ENCODE results near the gene GRAMD1B. TPM values are rescaled to one million over a fixed set of nuclear protein-coding genes. Genes with fewer than 3 reads are reported as not detected.

Gene GRAMD1B
- polyA plus RNA-seq, 3 donors: 3.2 to 13.9 (median 3.3) TPM

DNA sequence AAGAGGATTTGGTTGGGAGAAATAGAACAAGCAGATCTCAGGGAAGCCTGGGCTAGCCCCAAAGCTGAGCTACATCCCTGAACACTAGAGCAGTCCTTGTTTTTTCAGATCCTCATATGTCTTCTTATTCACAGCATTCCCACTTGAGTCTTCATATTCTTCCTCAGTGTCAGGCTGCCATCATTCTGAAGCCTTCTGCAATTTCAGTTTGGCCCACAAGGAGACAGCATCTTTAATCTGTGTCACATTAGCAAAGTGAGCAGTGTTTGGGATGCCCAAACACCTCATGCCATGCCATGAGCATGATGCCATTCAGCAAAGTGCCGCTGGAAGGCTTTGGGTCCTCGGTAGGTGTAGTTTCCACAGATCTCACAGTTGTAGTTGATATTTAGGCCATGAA lies 167.8 kb downstream of the GRAMD1B start:
- Mint-ChIP-seq H3K4me3 (no peak overlapping the region), H3K4me1 (no peaks in the 10 kb centered on the region), H3K9me3 (no peaks in the 10 kb centered on the region), H3K36me3 (peaks cover 68 to 82% of the 10 kb centered on the region in 2 donors), H3K27ac (no peak overlapping the region), H3K27me3 (ENCODE audit: low read depth in 3 of 3) (peaks cover 0 to 2% (median 0%) of the 10 kb centered on the region in 3 donors)
- intact Hi-C loops (cut with micrococcal nuclease): no loop called here
- H3K9ac ChIP-seq (ENCODE audit: insufficient read depth, low read length, poor library complexity, severe bottlenecking): no peak overlapping the region
- WGBS (ENCODE audit: insufficient coverage): no CpG with 5 or more reads among the region's 2 CpGs
- H2AFZ ChIP-seq (ENCODE audit: insufficient read depth, low read depth, low read length, poor library complexity, severe bottlenecking): no peak overlapping the region
- H3K9me3 ChIP-seq (replicated peaks in 1 of 2; ENCODE audit: control insufficient read depth in 1 of 2, insufficient read depth in 1 of 2, low read length in 2 of 2): no peaks in the 10 kb centered on the region
- no peak overlapping the region for H3K4me2 ChIP-seq (replicated peaks; ENCODE audit: extremely low read depth, low read length, poor library complexity, severe bottlenecking)
- TF ChIP-seq, protein P1, sequence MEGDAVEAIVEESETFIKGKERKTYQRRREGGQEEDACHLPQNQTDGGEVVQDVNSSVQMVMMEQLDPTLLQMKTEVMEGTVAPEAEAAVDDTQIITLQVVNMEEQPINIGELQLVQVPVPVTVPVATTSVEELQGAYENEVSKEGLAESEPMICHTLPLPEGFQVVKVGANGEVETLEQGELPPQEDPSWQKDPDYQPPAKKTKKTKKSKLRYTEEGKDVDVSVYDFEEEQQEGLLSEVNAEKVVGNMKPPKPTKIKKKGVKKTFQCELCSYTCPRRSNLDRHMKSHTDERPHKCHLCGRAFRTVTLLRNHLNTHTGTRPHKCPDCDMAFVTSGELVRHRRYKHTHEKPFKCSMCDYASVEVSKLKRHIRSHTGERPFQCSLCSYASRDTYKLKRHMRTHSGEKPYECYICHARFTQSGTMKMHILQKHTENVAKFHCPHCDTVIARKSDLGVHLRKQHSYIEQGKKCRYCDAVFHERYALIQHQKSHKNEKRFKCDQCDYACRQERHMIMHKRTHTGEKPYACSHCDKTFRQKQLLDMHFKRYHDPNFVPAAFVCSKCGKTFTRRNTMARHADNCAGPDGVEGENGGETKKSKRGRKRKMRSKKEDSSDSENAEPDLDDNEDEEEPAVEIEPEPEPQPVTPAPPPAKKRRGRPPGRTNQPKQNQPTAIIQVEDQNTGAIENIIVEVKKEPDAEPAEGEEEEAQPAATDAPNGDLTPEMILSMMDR (IDR thresholded peaks at IDR 0.05): no peak
- H3K4me3 ChIP-seq (replicated peaks in 1 of 3; ENCODE audit: low read depth in 2 of 3, low read length in 3 of 3): no peak overlapping the region
- no peaks in the 10 kb centered on the region for H3K27me3 ChIP-seq (ENCODE audit: control insufficient read depth in 2 of 2, insufficient read depth in 2 of 2, low read length in 2 of 2)
- peaks cover 82 to 96% of the 10 kb centered on the region in 2 donors for H3K36me3 ChIP-seq (replicated peaks in 1 of 2; ENCODE audit: control insufficient read depth in 1 of 2, insufficient read depth in 2 of 2, low read length in 2 of 2)
- no peaks in the 10 kb centered on the region for H3K79me2 ChIP-seq (ENCODE audit: insufficient read depth, low read length)
- H3K27ac ChIP-seq (ENCODE audit: low read depth in 1 of 2, low read length in 2 of 2): no peak overlapping the region
- DNase-seq: no peak
- no peaks in the 10 kb centered on the region for H4K20me1 ChIP-seq (ENCODE audit: insufficient read depth, low read length)
- no peaks in the 10 kb centered on the region for H3K4me1 ChIP-seq (ENCODE audit: control insufficient read depth in 1 of 2, insufficient read depth in 2 of 2, low read length in 2 of 2)

DNA sequence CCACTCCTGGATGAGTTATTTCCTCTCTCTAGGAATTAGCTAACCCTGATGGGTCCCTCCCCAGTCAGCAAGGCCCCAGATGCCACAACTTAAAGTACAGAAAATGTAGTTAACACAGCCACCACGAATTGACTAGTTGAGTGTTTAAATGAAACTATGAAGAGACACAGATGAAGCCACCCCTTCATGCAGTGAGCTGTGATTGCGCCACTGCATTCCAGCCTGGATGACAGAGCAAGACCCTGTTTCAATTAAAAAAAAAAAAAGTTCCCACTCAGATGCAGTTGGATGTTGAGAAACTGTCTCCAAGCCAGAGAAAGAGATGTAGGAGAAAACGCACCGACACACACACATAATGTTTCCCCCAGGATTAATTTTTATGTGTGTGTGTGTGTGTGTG lies 171.1 kb downstream of the GRAMD1B start:
- H3K4me3 Mint-ChIP-seq: no peak overlapping the region
- no peak for DNase-seq

More for the DNA sequence above, 171.1 kb downstream of the GRAMD1B start:
- no peak overlapping the region for H2AFZ ChIP-seq (ENCODE audit: insufficient read depth, low read depth, low read length, poor library complexity, severe bottlenecking)
- TF ChIP-seq, protein P1 (IDR thresholded peaks at IDR 0.05): no peak
- H3K9ac ChIP-seq (ENCODE audit: insufficient read depth, low read length, poor library complexity, severe bottlenecking): no peak overlapping the region
- H3K36me3 ChIP-seq (replicated peaks in 1 of 2; ENCODE audit: control insufficient read depth in 1 of 2, insufficient read depth in 2 of 2, low read length in 2 of 2): peaks cover 90 to 98% of the 10 kb centered on the region in 2 donors
- H3K27ac ChIP-seq (ENCODE audit: low read depth in 1 of 2, low read length in 2 of 2): no peak overlapping the region
- H3K9me3 ChIP-seq (replicated peaks in 1 of 2; ENCODE audit: control insufficient read depth in 1 of 2, insufficient read depth in 1 of 2, low read length in 2 of 2): no peaks in the 10 kb centered on the region
- no peak overlapping the region for H3K4me3 ChIP-seq (replicated peaks in 1 of 3; ENCODE audit: low read depth in 2 of 3, low read length in 3 of 3)
- H3K27me3 ChIP-seq (ENCODE audit: control insufficient read depth in 2 of 2, insufficient read depth in 2 of 2, low read length in 2 of 2): no peaks in the 10 kb centered on the region
- H3K4me1 ChIP-seq (ENCODE audit: control insufficient read depth in 1 of 2, insufficient read depth in 2 of 2, low read length in 2 of 2): no peaks in the 10 kb centered on the region
- H4K20me1 ChIP-seq (ENCODE audit: insufficient read depth, low read length): no peaks in the 10 kb centered on the region
- H3K9me3 Mint-ChIP-seq: no peaks in the 10 kb centered on the region
- H3K27me3 Mint-ChIP-seq (ENCODE audit: low read depth in 3 of 3): peaks cover 0 to 2% (median 0%) of the 10 kb centered on the region in 3 donors
- H3K27ac Mint-ChIP-seq: peak overlapping the region in 2 of 7 donors; percentile 42 to 56
- H3K4me2 ChIP-seq (replicated peaks; ENCODE audit: extremely low read depth, low read length, poor library complexity, severe bottlenecking): no peak overlapping the region
- intact Hi-C loops (cut with micrococcal nuclease): no loop called here
- WGBS (ENCODE audit: insufficient coverage): no CpG with 5 or more reads among the region's 4 CpGs
- H3K79me2 ChIP-seq (ENCODE audit: insufficient read depth, low read length): no peaks in the 10 kb centered on the region
- H3K4me1 Mint-ChIP-seq: no peaks in the 10 kb centered on the region
- H3K36me3 Mint-ChIP-seq: peaks cover 82 to 83% of the 10 kb centered on the region in 2 donors

All from CD14-positive monocyte (primary cell).